Stimulated activated CD8-positive, alpha-beta memory T cell treated with anti-CD3 and anti-CD28 coated beads, Interleukin-2, amount 100 ng/mL, for 48 hours (primary cell): ENCODE measurements around the gene KRT13.

Experiments used
- DNase-seq, 2 donors: peaks; one replicate each; pipeline ENCODE4 v3.0.0-alpha.2; 2020; ENCODE audit warnings: low read depth in 2 of 2

The KRT13 gene

GRCh38 chr17:41467561-41467960 is 37.9 kb downstream of the KRT13 start:
- DNase-seq = no peak

- no peak for DNase-seq
These were observed 38.4 kb downstream of the KRT13 start, which contains the start of gene KRT32 for GRCh38 chr17:41466988-41467387. TSS of gene KRT32 (minus strand) at chr17:41467386. CDS start at chr17:41467325, 61 bp downstream.

DNA sequence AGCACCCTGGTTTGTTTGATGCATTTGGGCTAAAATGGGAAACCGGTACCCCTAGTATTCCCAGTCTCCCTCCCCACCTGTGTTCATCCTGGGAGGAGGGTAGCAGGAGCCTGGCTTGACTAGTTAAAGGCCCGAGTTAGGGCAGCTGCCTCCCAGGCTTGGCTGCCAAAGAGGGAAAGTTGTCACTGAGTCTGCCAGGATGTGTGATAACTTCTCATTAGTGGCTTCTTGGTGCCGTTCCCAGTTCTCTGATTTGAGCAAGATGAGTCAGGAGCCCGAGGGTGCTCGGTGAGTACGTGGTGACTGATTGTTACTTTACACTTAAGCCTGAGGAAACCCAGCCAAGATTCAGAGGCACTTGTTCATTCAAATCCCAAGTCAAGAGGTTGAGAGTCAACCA is 40.7 kb downstream of the KRT13 start:
- no peak for DNase-seq

- no peak for DNase-seq
These were observed 41.2 kb downstream of the KRT13 start for GRCh38 chr17:41464173-41464572.

DNA sequence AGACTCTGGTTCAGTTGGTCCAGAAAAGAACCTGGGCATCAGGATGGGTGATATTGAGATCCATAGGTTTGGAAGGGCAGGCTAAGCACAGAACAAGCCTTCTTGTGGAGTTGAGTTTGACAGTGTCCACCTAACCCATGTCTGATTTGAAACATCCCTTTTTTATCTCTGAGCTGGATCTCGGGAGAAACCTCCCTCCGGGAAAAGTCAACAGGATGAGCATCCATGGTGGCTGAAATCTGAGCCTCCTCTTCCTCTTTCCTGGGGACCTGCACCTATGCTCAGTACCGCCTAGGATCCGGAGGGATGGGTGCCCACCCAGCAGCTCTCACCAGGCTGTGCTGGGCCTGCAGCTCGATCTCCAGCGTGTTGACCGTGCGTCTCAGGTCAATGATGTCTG is 41.7 kb downstream of the KRT13 start:
- DNase-seq = no peak

DNA sequence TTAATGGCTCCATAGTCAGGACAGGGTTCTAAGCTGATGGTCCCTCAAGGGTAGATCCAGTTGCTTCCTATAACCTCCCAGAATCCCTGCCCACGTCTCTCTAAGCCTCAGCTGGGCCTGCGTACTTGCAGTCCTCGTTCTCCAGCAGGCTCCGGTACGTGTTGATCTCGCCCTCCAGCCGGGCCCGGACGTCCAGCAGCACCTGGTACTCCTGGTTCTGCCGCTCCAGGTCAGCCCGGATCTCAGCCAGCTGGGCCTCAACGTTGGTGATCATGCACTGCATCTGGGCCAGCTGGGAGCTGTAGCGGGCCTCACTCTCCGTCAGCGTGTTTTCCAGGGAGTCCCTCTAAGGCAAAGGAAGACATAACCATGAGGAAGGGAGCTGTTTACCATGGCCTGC is 42.7 kb downstream of the KRT13 start:
- DNase-seq = no peak

- no peak for DNase-seq
These were observed 47.7 kb downstream of the KRT13 start for GRCh38 chr17:41457676-41458075.

DNA sequence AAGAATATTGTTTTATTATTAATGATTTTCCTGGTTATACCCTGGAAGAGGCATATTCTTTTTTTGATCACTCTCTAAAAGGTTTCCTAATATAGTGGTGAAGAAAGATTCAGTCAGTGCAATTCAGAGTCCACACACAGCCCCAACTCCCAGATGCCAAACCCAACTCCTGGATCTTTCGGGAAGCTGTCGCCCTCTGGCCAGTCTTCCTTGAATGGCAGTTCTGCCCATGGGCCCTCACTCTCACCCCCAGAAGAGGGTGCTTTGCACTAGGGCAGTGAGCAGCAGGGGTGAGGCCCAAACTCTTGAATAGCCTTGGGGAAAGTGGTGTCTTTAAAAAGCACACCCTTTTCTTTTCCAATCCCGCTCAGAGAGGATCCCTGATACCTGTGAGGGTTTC is 49.2 kb downstream of the KRT13 start:
- DNase-seq = no peak

DNA sequence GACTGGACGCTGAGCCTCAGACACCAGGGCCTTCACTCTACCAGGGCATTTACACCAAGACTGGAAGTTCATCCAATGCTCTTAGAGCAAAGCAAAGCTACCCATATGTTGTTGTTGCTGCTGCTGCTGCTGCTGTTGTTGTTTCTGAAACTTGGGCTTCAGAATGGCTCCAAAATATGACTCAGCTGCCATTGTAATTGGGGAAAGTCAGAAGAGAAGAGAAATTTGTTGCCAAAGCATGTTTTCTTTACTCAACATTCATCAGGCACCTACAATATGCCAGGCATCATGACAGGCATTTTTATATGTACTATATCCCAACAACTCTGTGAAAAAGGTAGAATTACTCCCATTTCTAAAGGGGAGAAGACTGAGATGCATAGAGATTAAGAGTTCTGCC is 50.2 kb downstream of the KRT13 start:
- no peak for DNase-seq

DNA sequence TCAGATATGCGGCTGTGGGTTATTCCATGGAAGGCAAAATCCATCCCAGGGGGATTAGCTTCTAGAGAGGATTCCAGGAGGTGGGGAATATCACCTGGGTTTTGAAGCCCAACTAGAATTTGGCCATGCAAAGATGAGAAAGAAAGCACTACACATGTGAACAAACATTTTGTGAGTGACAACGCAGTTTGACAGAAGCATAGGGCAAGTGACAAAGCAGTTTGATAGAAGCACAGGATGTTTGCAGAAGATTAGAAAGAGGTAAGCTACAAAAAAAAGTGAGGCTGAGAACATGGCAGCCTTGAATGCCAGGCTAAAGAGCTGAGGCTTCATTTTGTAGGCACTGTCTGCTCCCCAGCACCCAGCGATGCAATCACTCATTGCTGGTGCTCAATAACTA is 52.3 kb downstream of the KRT13 start:
- no peak for DNase-seq

- DNase-seq = no peak
These were observed 53.1 kb downstream of the KRT13 start for GRCh38 chr17:41452281-41452680.

GRCh38 chr17:41451154-41451728 is 54.2 kb downstream of the KRT13 start:
- DNase-seq = no peak
